Activated naive CD4-positive, alpha-beta T cell treated with anti-CD3 and anti-CD28 coated beads for 36 hours (primary cell): ENCODE measurements around the gene SVEP1. TPM values are rescaled to one million over a fixed set of nuclear protein-coding genes. Genes with fewer than 3 reads are reported as not detected.

ENCODE experiments used
- CTCF ChIA-PET: fragments of 350-600 bp; sonication (Branson Sonifier 250); formaldehyde crosslinking; loops from one replicate; lab custom pipeline; 2021; ENCODE audit warnings: antibody characterized with exemption; lab: Charles Lee
- DNase-seq: peaks from one replicate; pipeline ENCODE4 v3.0.0-alpha.2; 2020
- H3K27ac Mint-ChIP-seq: one replicate; pipeline ENCODE4 v1.8.0; 2021; ENCODE audit warnings: mild to moderate bottlenecking, mixed read lengths
- H3K27me3 Mint-ChIP-seq: one replicate; pipeline ENCODE4 v1.8.0; 2021; ENCODE audit warnings: low read depth, mixed read lengths
- H3K36me3 Mint-ChIP-seq: one replicate; pipeline ENCODE4 v1.8.0; 2021; ENCODE audit warnings: low read depth, mixed read lengths
- H3K4me1 Mint-ChIP-seq: one replicate; pipeline ENCODE4 v1.8.0; 2021; ENCODE audit warnings: low read depth, mixed read lengths
- H3K4me3 Mint-ChIP-seq: one replicate; pipeline ENCODE4 v1.8.0; 2021; ENCODE audit warnings: mild to moderate bottlenecking, moderate library complexity, mixed read lengths
- H3K9me3 Mint-ChIP-seq: one replicate; pipeline ENCODE4 v1.8.0; 2021; ENCODE audit warnings: mixed read lengths
- intact Hi-C: fragments of 100-400 bp; cut with micrococcal nuclease; formaldehyde crosslinking; loops from one replicate; pipeline ENCODE4 v1.15.1; 2023
- total RNA-seq, 2 experiments: library from RNA; stranded (reverse); gene quantifications; one replicate each; pipeline ENCODE4 v1.2.3, GENCODE V29; 2021

SVEP1 gene
- total RNA-seq, 2 experiments from 2014 or later: not detected

DNA sequence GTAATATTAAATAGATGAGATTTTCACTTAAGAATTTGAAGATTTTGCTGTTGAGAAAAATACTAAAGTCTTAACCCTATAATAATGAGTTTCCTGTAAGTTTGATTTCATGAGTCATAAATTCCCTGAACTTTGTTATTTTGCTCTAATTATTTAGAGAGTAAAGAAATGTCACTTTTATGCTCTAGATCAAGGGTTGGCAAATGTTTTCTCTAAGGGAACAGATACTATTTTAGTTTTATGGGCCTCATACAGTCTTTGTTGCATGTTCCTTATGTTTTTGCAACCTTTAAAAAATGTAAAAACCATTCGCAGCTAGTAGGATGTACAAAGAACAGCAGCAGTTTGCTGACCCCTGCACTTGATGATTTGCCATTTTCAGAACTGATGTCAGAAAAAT is 241.4 kb downstream of the SVEP1 start:
- no peak overlapping the region for H3K27ac Mint-ChIP-seq
- intact Hi-C loops: no loop called here
- CTCF ChIA-PET: no interaction called here
- peaks cover 2% of the 10 kb centered on the region for H3K27me3 Mint-ChIP-seq
- H3K9me3 Mint-ChIP-seq: no peaks in the 10 kb centered on the region
- no peak for DNase-seq
- H3K4me3 Mint-ChIP-seq: no peak overlapping the region
- H3K36me3 Mint-ChIP-seq: no peaks in the 10 kb centered on the region
- no peaks in the 10 kb centered on the region for H3K4me1 Mint-ChIP-seq

DNA sequence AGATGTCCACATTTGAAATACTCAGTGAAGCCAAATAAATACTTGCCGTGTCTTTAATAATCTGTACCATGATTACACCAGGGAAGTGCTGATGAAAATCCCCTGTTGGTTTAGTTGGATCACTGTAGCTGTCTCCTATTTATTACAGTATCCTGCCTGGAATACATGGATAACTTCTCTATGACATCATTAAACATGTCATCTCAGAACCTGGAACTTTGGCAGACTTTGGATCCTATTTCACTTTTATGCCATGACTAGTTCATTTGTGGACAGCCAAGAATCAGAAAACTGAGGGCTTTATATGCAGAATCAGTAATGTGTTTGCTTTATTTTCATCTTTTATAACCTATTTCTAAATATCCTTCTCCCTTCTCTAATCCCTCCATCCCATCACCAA is 241.8 kb downstream of the SVEP1 start, which contains the start of gene TXNDC8:
TSS of gene TXNDC8 (minus strand) at position 137 of the 400 bp plus-strand sequence.
- Mint-ChIP-seq H3K27ac (no peak within 1 kb of the TSS), H3K9me3 (no peaks in the 10 kb centered on the region), H3K4me1 (no peaks in the 10 kb centered on the region), H3K27me3 (peaks cover 2% of the 10 kb centered on the region), H3K36me3 (no peaks in the 10 kb centered on the region), H3K4me3 (no peak within 1 kb of the TSS)
- CTCF ChIA-PET: no interaction called here
- DNase-seq: no peak
- intact Hi-C loops: no loop called here

DNA sequence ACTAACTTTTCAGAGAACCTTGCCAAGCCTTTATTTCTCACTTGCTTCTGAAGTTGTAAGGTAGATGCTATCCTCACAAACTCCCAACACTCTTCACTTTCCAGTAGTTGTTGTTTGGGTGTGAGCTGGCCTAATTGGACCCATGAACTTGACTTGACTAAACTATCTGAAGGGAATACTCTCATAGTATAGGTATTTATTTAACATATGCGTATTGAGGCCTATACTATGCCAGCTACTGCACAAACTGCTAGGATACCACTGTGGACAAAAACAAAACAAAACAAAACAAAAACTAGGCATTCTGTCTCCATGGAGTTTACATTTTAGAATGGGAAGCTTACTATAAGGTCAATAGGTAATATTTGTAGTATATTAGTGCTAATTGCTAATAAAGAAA is 243.2 kb downstream of the SVEP1 start:
- Mint-ChIP-seq H3K36me3 (no peaks in the 10 kb centered on the region), H3K9me3 (no peaks in the 10 kb centered on the region), H3K4me3 (no peak overlapping the region), H3K27me3 (no peaks in the 10 kb centered on the region), H3K4me1 (no peaks in the 10 kb centered on the region), H3K27ac (no peak overlapping the region)
- CTCF ChIA-PET: no interaction called here
- DNase-seq: no peak
- intact Hi-C loops: no loop called here

DNA sequence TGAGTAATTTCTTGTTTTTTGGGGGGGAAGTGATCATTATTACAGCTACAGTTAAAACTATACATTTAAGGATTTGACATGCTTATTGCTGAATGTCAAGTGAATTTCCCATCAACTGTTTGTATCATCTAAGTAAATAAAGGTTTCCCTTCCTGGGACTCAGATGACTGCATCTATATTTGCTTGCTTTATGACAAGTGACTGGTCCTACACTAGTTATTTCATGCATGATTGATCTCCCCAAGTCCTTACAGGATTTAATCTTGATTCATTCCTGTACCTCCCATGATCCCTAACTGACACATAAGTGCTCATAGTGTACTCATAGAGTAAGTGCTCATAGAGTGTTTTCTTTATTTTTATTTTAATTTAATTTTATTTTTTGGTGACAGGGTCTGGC is 244.7 kb downstream of the SVEP1 start:
- DNase-seq: no peak
- Mint-ChIP-seq H3K27ac (no peak overlapping the region), H3K27me3 (no peaks in the 10 kb centered on the region), H3K9me3 (no peaks in the 10 kb centered on the region), H3K4me1 (no peaks in the 10 kb centered on the region), H3K36me3 (no peaks in the 10 kb centered on the region), H3K4me3 (no peak overlapping the region)
- CTCF ChIA-PET: no interaction called here
- intact Hi-C loops: no loop called here

DNA sequence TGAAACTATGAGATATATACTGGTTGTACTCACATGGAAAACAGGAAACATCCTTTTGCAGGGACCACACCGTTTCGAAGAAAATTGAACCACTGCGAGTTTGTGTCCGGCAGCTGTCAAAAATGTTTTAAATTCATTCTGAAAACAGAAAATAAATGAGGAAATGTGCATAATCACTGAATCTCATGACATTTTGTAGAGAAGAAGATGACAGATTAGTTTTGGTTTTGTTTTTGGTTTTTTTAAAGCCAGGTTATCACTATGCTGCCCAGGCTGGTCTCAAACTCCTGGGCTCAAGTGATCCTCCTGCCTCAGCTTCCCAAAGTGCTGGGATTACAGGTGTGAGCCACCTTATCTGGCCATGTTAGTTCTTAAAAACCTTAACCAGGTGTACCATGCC is 245.4 kb downstream of the SVEP1 start:
- no peaks in the 10 kb centered on the region for H3K36me3 Mint-ChIP-seq
- H3K4me1 Mint-ChIP-seq: no peaks in the 10 kb centered on the region
- H3K27me3 Mint-ChIP-seq: no peaks in the 10 kb centered on the region
- H3K27ac Mint-ChIP-seq: no peak overlapping the region
- CTCF ChIA-PET: no interaction called here
- no peaks in the 10 kb centered on the region for H3K9me3 Mint-ChIP-seq
- DNase-seq: no peak
- intact Hi-C loops: no loop called here
- H3K4me3 Mint-ChIP-seq: no peak overlapping the region

DNA sequence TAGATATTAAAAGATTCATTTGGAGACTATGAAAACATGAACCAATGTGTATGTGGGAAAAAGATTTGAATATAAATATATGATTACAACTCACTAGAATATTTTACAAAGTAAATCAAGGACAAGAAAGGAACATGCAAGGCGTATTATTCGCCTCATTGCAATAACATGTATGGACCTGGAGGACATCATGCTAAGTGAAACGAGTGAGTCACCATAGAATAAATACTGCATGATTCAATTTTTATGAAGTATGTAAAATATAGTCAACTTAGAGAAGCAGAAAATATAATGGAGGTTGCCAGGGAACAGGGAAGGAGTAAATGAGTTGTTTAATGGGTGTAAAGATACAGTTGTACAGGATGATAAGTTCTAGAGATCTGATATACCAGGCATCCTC is 246.8 kb downstream of the SVEP1 start:
- Mint-ChIP-seq H3K9me3 (no peaks in the 10 kb centered on the region), H3K27me3 (no peaks in the 10 kb centered on the region), H3K27ac (no peak overlapping the region), H3K4me1 (no peaks in the 10 kb centered on the region), H3K36me3 (no peaks in the 10 kb centered on the region), H3K4me3 (no peak overlapping the region)
- CTCF ChIA-PET: no interaction called here
- intact Hi-C loops: no loop called here
- no peak for DNase-seq

DNA sequence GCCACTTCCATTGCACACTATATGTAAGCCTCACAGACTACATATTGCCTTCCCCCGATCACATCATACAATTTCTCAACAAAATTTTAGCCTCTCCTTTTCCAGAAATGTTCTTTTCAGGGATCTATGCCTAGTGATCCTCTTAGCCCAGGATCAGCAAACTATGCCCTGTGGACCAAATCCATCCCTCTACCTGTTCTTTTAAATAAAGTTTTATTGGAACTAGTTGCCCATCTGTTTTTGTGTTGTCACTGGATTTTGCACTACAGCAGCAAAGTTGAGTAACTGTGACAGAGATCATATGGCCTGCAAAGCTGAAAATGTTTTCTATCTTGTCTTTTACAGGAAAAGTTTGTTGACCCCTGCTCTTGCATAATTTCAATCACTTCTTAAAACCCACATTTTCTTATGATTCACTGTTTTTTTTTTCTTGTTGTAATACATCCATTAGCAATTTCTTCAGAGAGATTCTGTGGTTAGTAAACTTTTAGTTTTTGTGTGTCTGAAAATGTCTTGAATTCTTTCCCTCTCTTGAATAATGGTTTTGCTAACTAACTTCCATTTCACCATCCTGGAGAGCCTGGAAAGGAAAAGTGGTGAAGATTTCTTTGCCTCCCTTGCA is 248.9 kb downstream of the SVEP1 start:
- Mint-ChIP-seq H3K4me3 (no peak overlapping the region), H3K27me3 (no peaks in the 10 kb centered on the region), H3K9me3 (no peaks in the 10 kb centered on the region), H3K27ac (no peak overlapping the region), H3K36me3 (no peaks in the 10 kb centered on the region), H3K4me1 (no peaks in the 10 kb centered on the region)
- no peak for DNase-seq
- intact Hi-C loops: no loop called here
- CTCF ChIA-PET: no interaction called here

DNA sequence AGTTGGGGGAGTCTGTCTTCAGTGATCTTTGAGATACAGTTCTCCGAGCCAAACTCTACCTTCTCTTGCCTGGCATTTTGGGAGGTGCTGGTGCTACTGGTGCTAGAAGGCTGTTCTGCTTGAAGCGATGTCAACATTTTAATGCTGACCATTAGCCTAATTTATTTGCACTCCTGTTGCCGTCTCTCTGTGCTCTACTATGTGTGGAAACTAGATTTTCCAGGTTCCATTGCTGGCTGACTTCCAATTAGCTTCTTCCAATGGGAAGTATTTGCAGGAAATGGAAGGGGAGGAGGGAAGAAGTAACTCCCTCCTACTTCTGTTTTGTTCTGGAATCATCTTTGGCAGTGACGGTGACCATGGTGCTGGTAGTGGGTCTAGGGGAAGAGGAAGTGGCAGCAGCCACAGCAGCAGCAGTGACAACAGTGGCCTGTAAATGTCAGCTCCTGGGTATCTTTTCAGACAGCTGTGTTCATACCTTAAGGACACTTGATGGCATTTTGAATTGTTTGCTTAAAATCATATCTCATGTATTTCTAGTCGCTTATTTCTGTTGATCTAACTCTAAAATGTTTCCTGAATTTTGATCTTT is 249.8 kb downstream of the SVEP1 start:
- intact Hi-C loops: no loop called here
- H3K36me3 Mint-ChIP-seq: no peaks in the 10 kb centered on the region
- no peaks in the 10 kb centered on the region for H3K9me3 Mint-ChIP-seq
- no peak overlapping the region for H3K27ac Mint-ChIP-seq
- no peak for DNase-seq
- no peaks in the 10 kb centered on the region for H3K27me3 Mint-ChIP-seq
- H3K4me3 Mint-ChIP-seq: no peak overlapping the region
- no peaks in the 10 kb centered on the region for H3K4me1 Mint-ChIP-seq
- CTCF ChIA-PET: no interaction called here

DNA sequence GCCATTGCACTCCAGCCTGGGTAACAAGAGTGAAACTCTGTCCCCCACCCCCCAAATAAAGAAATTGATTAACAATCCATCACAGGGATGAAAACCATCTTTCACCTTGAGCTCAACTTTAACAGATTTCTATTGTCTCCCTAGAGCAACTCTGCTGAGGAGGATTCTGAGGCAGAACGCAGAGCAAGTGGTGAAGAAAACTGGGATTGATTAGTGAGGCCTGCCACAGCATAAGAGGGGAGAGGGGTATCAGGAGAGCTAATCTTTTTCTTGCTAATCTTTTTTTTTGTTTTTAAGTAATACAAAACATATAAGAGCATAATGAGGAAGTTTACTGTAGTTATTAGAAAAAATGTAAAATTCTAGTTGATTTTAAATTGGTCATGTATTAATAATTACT is 250.8 kb downstream of the SVEP1 start:
- H3K36me3 Mint-ChIP-seq: no peaks in the 10 kb centered on the region
- H3K4me1 Mint-ChIP-seq: no peaks in the 10 kb centered on the region
- H3K4me3 Mint-ChIP-seq: no peak overlapping the region
- CTCF ChIA-PET: no interaction called here
- DNase-seq: no peak
- H3K27ac Mint-ChIP-seq: no peak overlapping the region
- H3K27me3 Mint-ChIP-seq: no peaks in the 10 kb centered on the region
- no peaks in the 10 kb centered on the region for H3K9me3 Mint-ChIP-seq
- intact Hi-C loops: no loop called here

DNA sequence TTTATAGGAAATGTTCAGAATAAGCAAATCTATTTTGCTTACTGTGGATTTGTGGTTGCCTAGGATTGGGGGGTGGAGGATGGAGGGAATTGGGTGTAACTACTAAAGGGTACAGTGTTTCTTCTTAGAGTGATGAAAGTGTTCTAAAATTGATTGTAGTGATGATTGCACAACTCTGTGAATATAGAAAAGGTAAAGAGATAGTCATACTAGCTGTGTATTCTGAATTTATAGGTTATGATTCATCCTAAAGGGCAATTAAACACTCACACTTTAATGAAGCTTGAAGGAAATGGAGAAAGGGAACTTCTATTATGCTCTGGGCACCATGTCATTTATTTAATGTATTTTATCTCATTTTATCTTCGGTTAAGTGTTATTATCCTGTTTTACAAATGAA is 251.8 kb downstream of the SVEP1 start:
- no peaks in the 10 kb centered on the region for H3K4me1 Mint-ChIP-seq
- intact Hi-C loops: no loop called here
- H3K27me3 Mint-ChIP-seq: no peaks in the 10 kb centered on the region

DNA sequence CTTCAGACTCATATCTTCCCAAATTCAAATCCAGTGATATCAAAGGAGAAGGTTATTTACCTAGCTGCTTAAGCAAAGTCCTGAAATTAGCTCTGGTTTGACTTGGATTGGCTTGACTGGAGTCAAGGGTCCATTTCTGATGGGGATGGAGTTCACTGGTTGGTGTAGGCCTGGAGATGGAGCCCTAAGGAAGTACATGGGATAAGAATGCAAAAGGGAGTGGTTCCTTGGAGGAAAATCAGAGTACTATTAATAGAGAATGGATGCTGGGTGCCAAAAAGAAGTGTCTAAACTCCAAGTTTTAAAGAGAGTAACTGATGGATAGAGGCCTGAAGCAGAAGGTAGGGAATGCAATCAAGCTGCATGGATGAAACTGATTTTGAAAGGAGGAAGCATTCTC is 255.7 kb downstream of the SVEP1 start:
- H3K27ac Mint-ChIP-seq: no peak overlapping the region
- CTCF ChIA-PET: interaction anchor here (0.6 kb wide), 1 partner anchor 9 kb away, joined by 9 read pairs; no protein-coding TSS in a partner anchor

More for the DNA sequence above, 251.8 kb downstream of the SVEP1 start:
- Mint-ChIP-seq H3K36me3 (no peaks in the 10 kb centered on the region), H3K9me3 (no peaks in the 10 kb centered on the region), H3K27ac (no peak overlapping the region), H3K4me3 (no peak overlapping the region)
- no peak for DNase-seq
- CTCF ChIA-PET: no interaction called here

DNA sequence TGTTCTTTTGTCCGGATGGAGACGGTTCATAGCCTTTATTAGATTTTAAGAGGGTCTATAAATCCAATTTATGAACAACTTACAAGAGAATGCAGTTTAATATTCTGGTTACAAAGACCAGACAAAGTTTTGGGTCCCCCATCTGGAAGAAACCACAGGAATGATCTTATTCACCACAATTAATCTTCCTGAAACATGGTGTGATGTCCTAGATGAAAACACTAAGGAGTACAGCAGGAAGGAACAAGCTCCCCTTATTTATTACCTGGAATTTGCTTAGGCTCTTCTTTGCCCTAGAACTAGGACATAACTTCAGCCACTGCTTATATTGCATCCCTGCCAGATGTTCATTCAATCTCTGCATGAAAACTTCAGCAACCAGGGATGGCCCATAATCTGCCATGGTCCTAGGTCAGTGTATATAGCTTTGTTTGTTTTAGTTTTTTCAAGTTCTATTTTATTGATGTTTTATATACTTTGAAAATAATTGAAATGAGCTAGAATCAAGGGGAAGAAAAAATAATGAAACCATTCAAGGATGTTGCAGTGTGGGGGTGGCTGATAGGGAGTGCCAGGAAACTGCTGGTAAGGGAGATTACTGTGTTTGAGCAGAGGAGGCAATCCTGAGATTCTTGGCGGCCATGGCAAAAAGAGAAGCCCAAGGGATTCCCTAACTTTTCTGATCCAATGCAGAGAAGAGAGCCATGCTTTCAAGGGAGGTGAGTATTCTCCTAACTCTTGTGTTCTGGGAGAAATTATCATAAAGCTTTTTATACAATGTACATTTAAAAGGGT is 258.7 kb downstream of the SVEP1 start:
- Mint-ChIP-seq H3K36me3 (no peaks in the 10 kb centered on the region), H3K9me3 (no peaks in the 10 kb centered on the region), H3K4me3 (no peak overlapping the region), H3K27ac (no peak overlapping the region), H3K4me1 (peaks cover 8% of the 10 kb centered on the region), H3K27me3 (peaks cover 3% of the 10 kb centered on the region)
- CTCF ChIA-PET: no interaction called here
- intact Hi-C loops: loop anchor here (5.0 kb wide), 1 partner anchor 64 kb away; the partner anchor contains the start of gene TXN
- no peak for DNase-seq

More for the DNA sequence above, 255.7 kb downstream of the SVEP1 start:
- DNase-seq: no peak
- H3K9me3 Mint-ChIP-seq: no peaks in the 10 kb centered on the region
- intact Hi-C loops: loop anchor here (5.0 kb wide), 1 partner anchor 67 kb away; the partner anchor contains the start of gene TXN
- no peaks in the 10 kb centered on the region for H3K4me1 Mint-ChIP-seq
- no peaks in the 10 kb centered on the region for H3K36me3 Mint-ChIP-seq
- no peak overlapping the region for H3K4me3 Mint-ChIP-seq
- peaks cover 3% of the 10 kb centered on the region for H3K27me3 Mint-ChIP-seq
